GM19328 (cell line): Measurements from ENCODE around the gene PLCD4.

Source experiments
- ATAC-seq: cut with Tn5 transposase; IDR thresholded peaks from one replicate; pipeline ENCODE4 v1.9.1; 2021; ENCODE audit warnings: mild to moderate bottlenecking, moderate library complexity; ENCODE audit not compliant: unreplicated experiment

The PLCD4 gene

GRCh38 chr2:218607436-218608115 is at the start of gene PLCD4:
PLCD4 (plus strand) TSS chr2:218607899; CDS start chr2:218615740, 7,841 bp downstream.
- ATAC-seq, result no peak

GRCh38 chr2:218557941-218558340 is 49.8 kb upstream of the PLCD4 start:
- no peak for ATAC-seq

- no peak for ATAC-seq
These were observed 48.7 kb upstream of the PLCD4 start for GRCh38 chr2:218558986-218559385.

- no peak for ATAC-seq
These were observed 43.6 kb upstream of the PLCD4 start for GRCh38 chr2:218564056-218564455.

GRCh38 chr2:218566296-218566695 is 41.4 kb upstream of the PLCD4 start:
- ATAC-seq, result no peak

GRCh38 chr2:218567797-218568189 is 39.9 kb upstream of the PLCD4 start:
- peak; percentile 37 for ATAC-seq

- ATAC-seq, result peak; percentile 77
These were observed 39.3 kb upstream of the PLCD4 start, which contains the start of the genes CNOT9 and USP37 for GRCh38 chr2:218568190-218569037. CNOT9 (plus strand) TSS chr2:218568839; CDS start chr2:218568955, 116 bp downstream. USP37 (minus strand) TSS chr2:218568351; CDS start chr2:218558653, 9,698 bp downstream.

- peak; percentile 6 for ATAC-seq
These were observed 38.7 kb upstream of the PLCD4 start for GRCh38 chr2:218569038-218569431.

GRCh38 chr2:218569661-218570500 is 37.8 kb upstream of the PLCD4 start:
- ATAC-seq, result no peak

GRCh38 chr2:218570850-218571249 is 36.8 kb upstream of the PLCD4 start:
- no peak for ATAC-seq

GRCh38 chr2:218576854-218577253 is 30.8 kb upstream of the PLCD4 start:
- no peak for ATAC-seq

- ATAC-seq, result no peak
These were observed 30.0 kb upstream of the PLCD4 start for GRCh38 chr2:218577482-218578220.

- no peak for ATAC-seq
These were observed 29.3 kb upstream of the PLCD4 start for GRCh38 chr2:218578272-218578877.

- ATAC-seq, result no peak
These were observed 25.6 kb upstream of the PLCD4 start for GRCh38 chr2:218582076-218582475.

GRCh38 chr2:218583983-218584850 is 23.5 kb upstream of the PLCD4 start:
- ATAC-seq, result no peak

GRCh38 chr2:218585541-218585940 is 22.2 kb upstream of the PLCD4 start:
- no peak for ATAC-seq

- no peak for ATAC-seq
These were observed 2.3 kb upstream of the PLCD4 start for GRCh38 chr2:218605432-218605831.

GRCh38 chr2:218615868-218616315 is 8.2 kb downstream of the PLCD4 start:
- no peak for ATAC-seq
